T-helper 1 cell treated with Interleukin-12 subunit alpha and Interleukin-12 subunit beta and Interleukin-4 antibody, amounts not matched to agents 30 ng/mL and 1 ng/mL, for 36 hours (primary cell): ENCODE measurements around the gene GNAZ. TPM values are rescaled to one million over a fixed set of nuclear protein-coding genes. Genes with fewer than 3 reads are reported as not detected.
"Not testable (repeated sequence)": the region's sequence is repeated elsewhere in the genome, so short reads cannot be mapped to it uniquely, and the experiment has no call there.

Experiments
- intact Hi-C: fragments of 100-400 bp; cut with micrococcal nuclease; formaldehyde crosslinking; loops from one replicate; pipeline ENCODE4 v1.15.1; 2024
- total RNA-seq: library from RNA; stranded (reverse); gene quantifications from 2 replicates; pipeline ENCODE4 v1.2.3, GENCODE V29; 2022

The GNAZ gene
- 0.22 TPM in 1 of 2 replicates, not detected in the other for total RNA-seq

DNA sequence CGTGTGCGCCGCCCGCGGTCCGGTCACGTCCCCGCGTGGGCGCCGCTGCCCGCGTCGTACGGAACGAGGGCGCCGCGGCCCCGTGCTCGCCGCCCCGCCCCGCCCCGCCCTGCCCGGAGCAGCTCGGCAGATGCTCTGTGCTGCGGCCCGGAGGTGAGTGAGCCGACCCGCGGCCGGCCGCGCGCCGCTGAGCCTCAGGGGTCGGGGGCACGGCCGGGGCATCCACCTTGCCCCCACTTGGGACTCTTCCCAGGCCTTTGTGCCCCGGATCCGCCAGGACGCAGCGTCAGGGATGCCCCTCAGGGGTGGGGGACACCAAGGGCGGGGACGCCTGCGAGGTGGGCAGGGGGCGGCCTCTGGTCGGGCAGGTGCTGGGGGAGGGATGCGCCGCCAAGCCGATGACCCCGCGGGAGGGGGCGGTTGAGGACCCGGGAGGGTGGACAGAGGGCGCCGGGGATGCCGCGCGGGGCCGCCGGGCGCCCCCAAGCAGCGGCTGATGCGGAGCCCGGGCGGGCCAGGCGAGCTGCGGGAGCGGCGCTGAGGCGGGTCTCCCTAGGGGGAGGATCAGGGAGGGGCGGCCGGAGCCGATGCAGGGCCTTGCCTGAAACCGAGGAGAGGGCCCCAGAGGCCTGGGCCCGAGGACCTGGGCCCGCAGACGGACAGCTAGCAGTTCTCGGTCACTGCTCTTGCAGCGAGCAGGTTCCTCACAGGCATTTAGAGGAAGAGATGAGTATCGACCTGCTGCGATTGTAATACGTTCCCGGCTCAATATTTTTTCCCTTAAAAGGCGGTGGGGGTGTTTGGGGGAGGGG is at the start of gene GNAZ:
Gene GNAZ (plus strand): TSS at position 102 of the 812 bp plus-strand sequence. CDS start 25,177 bp downstream, outside the sequence.
- intact Hi-C loops: loop anchor here (1.0 to 2.0 kb wide), 2 partner anchors 74 to 111 kb away; partner anchors contain the start of gene RAB36

DNA sequence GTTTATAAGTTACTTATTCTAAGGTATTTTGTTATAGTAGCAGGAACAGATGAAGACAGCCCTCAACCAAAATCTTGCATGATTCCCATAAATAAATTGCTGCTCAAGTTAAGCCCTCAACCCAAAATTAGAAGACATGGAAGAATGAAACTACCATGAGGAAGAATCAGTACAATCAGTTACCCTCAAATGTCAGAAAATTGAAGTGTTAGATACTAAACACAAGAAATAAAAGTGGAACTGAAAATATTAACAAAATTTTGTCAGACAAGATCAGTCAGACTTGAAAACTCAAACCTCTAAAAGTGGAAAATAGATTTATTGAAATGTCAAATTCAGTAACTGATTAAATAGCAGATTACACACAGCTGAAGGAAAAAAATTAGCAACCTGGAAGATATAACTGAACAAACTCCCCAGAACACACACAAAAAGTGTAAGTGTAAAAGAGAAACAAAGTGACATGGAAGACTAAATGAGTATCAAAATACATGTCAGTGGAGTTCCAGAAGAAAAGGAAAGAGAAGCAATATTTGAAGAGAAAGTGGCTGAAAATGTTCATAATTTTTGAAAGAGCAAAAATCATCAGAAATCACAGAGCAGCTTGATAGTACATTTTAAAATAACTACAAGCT is 49.5 kb upstream of the GNAZ start:
- intact Hi-C loops: no loop called here

DNA sequence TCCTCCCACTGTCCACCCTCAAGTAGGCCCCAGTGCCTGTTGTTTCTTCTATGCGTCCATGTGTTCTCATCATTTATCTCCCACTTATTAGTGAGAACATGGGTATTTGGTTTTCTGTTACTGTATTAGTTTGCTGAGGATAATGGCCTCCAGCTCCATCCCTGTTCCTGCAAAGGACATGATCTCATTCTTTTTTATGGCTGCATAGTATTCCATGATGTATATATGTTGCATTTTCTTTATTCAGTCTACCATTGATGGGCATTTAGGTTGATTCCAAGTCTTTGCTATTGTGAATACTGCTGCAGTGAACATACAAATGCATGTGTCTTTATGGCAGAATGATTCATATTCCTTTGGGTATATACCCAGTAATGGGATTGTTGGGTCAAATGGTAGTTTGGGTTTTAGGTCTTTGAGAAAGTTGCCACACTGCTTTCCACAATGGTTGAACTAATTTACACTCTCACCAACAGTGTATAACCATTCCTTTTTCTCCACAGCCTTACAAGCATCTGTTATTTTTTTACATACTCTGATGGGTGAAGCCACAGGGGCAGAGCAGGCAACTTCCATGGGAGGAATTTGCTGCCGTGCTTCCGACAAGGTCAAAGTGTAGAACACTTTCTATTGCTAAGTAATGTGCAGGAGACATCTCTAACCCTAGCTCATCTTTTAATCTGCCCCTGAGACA is 48.5 kb upstream of the GNAZ start:
- intact Hi-C loops: not testable (repeated sequence)

DNA sequence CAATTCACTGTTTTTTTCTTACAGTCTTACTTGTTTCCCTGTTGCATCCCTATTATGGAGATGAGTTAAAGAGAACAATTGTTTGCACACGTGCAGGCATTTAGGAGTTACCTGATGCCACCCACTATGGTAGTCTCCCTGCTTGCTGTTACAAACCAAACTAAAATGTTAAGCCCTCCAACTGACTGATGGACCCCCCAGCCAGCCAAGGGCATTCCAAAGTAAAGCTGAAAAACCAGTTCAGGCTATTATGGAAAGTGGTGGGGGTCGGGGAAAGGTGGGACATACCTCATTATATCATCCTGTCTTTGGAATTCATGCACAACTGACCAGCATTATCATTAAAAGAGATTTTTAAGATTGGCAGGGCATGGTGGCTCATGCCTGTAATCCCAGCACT is 47.0 kb upstream of the GNAZ start:
- intact Hi-C loops: no loop called here

DNA sequence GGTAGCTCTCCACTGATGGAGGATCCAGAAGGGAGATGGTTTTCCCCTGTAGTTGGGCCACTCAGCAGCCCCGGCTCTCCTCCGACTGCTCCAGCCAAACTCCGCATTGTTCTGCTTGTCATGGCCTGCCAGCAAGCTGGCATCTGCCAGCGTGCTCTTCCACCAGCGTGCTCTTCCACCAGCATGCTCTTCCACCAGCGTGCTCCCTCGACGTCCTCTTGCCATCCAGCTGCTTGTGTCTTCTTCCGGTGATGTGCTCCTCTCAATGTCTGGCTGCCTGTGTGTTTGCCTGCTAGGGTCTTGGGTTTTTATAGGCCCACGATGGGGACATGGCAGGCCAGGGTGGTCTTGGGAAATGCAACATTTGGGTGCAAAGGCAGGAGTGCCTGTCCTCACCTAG is 43.5 kb upstream of the GNAZ start:
- intact Hi-C loops: no loop called here

DNA sequence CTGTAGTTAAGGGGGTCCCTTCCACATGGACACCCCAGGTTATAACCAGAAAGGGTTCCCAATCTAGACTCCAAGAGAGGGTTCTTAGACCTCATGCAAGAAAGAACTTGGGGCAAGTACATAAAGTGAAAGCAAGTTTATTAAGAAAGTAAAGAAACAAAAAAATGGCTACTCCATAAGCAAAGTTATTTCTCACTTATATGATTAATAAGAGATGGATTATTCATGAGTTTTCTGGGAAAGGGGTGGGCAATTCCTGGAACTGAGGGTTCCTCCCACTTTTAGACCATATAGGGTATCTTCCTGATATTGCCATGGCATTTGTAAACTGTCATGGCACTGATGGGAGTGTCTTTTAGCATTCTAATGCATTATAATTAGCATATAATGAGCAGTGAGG is 42.5 kb upstream of the GNAZ start:
- intact Hi-C loops: not testable (repeated sequence)

DNA sequence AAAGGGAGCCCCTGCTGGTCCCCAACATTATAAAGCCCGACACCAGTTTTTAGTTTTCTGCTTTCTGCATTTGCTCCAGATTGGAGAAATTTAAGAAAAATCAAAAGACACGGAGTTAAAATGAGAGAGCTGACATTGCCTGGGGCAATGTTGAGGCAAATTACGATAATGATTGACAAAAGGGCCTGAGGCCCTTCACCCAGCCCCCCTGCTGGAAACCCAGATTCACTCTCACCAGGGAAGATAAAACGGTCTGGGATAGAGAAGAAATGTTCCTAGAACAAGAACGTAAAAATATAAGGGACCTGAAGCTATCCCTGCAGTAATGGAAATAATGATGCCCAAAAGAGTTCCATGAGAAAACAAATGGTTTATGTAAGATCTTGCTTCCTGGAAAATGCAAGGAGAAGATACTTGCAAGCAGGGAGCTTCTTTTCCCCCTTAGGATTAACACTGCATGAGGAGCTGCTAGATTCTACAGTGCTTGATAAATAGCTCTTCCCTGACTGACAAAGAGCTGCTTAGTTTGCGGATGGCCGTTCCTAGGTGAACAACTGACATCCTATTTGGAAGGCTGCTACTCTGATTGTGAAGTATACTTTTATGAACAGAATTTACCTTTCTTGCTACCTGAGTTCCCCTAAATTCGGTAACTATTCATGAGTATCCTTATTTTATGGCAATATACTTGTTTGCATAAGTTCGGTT is 40.6 kb upstream of the GNAZ start:
- intact Hi-C loops: no loop called here

DNA sequence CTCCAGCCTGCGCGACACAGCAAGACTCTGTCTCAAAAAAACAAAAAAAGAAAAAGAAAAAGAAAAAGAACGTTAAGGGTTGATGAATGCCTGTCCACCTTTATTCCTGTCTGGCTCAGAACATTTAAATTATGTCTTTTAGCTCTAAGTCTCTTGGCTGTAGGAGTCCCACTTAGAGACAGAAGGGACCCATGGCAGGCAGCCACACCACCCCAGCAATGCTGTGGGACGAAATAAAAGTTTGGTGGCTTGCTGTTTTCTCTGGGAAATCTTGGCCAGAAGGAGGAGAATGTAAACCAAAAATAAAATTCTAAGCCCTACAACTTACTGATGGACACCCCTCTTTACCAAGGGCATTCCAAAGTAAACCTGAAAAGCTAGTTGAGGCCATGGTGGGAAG is 38.9 kb upstream of the GNAZ start:
- intact Hi-C loops: no loop called here

DNA sequence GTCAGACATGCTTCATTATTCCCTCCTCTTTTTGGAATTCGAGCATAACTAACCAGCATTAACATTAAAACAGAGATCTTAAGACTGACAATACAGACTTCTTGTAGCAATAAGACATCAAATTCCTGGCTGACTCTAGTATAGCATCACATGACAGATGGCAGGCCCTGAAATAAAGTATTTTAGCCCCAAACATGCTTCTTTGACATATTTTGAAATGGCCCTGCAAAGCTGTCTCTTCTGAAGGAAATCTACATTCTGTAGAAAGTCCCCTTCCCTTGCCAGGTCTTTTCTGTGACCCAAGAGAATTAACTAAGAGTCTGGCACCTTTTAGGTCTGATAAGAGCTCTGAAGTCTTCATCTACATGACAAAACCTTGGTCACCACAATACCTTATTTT is 38.5 kb upstream of the GNAZ start:
- intact Hi-C loops: no loop called here

DNA sequence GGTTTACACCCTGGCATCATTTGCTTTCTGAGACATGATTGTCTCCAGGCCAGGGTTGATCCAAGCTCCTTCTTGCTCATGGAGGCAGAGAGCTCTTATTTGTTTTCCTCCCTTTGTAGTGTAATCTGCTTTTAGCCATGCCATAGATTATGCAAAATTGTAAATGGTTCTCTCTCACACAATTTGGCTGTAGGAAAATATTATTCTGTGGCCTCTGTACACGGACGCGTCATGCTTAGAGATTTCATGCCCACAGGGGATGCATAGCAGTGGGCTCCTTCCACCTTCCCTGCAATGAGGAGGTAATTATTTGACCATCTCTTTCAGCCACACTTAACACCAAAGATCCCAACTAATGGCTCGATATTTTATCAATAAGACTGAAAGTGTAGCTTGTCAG is 37.7 kb upstream of the GNAZ start:
- intact Hi-C loops: no loop called here

DNA sequence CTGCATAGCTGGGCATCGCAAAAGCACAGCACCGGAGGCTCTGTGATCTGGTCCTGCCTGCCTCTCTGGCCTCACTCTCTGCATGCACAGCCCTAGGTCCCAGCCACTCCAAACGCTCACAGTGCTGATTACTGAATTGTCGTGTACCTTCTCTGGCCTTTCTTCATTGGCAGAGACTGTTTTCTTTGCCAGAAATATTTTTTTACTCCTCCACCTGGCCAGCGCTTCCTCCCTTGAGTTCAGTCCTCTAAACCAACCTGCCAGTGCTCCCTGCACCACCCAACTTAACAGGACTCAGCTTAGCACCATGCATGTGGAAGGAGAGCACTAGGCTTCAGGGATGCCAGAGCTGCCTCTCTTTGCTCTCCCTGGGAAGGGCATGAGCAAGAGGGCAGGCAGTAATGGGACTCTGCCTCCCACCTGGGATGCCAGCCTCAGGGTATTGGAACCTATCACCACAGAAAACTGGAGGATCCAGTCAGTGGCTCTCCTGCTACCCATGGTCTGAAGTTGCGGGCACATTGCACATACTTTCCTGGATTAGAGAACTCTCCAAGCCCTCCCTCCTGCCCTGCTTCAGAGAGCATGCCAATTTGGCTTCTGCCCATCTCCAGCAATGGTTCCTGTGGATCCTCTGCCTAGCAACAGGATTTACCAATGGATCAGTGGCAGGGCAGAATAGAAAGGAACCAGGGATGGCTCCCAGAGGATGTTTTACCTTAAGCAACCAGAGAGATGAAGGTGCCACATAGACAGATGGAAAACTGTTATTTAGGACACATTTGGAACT is 37.0 kb upstream of the GNAZ start:
- intact Hi-C loops: no loop called here

DNA sequence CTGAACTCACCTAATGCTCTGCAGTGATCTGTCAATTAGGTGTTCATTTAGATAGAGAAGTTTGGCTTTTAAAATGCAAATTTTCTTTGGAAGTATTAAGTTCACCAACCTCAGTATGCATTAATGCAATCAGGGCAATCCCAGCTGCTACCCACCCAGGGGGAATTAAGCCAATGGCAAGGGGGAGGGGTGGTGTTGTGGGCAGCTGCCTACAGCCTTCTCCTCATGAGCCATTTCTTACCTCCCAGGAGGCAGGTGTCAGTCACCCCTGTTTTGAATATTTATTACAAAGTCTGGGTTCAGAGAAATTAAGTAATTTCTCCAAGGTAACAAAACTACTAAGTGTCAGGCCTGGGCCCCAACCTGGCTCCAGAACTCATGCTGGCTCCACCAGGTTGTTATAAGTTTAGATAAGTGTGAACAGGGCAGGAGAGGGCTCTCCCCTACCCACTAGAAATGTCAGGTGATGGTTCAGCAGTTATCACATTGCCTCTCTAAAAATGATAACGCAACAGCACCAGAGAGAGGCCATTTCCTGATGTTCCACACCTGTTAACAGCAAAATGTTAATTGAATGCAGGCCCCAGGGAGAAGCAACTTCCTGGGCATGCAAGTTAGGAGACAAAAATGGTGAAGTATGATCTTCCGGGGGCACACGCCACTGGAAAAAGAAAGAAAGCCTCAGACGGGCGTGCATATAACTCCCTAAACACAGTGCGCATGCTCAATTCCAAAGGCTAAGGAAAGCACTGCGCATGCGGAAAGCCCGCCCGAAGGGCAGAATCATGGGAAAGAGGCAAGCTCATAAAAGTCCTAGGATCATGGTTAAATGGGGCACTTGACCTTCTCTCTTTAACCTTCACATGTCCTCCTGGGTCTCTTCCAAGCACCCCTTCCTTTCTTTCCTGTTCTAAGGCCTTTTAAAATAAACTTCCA is 35.4 kb upstream of the GNAZ start:
- intact Hi-C loops: no loop called here

DNA sequence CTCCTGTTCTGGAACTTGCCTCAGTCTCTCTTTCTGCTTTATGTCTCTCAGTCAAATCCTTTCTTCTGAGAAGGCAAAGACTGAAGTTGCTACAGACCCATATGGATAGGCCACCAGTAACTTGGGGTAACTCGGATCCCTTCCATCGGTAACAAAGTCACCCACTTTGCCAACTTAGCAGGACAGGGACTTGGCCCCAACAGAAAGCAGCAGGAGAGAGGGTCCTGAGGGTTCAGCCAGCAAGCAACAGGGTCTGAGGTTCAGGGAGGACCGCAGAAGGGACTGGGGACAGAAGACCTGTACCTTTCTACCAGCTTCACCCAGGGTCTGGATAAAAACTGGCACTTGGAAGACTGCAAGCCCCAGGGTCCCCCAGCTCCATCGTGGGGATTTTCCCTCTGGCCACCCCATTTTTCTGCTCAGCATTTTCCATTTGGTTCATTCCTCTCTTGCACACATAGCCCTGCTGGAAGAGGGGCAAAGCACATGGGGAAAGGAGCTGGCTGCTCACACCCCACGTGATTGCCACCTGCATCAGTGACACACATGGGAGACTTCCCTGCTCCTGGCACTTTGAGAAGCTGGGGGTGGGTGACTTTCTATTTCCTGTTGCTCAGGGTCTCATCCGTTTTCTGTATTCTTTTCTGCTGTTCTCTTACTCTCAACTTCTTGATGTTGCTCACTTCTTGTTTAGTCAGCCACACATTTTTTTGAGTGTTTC is 34.6 kb upstream of the GNAZ start:
- intact Hi-C loops: no loop called here

DNA sequence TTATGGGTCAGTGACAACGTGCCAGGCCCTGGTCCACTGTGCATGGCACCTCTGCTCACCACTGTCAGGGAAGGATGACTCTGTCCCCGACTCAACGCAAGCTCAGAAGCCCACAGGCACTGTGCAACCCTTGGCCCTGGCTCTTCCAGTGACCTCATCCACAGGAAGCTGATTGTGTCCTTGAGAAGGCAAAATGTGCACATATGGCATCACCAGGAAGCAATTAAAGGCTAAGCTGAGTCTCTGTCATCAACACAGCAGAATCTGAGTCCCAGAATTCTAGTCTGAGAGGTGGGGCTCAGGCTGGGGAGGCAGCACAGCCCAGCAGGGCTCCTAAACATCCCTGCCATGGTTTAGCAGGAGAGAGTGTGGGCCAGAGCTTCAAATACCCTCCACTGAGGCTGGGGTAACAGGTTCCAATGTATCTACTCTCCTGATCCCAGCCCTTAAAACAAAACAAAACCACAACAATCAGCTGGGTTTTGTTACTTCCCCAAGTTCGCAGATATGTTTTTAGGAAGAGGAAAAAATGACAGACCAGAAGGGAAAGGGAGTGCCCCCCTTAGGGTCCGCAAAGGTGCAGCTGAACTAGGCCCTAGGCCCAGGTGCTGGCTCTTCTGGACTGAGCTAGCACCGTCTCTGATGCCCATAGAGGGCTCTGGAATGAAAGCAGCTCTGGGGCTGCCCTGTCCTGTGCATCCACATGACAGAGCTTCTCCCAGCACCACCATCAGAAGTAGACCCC is 33.5 kb upstream of the GNAZ start:
- intact Hi-C loops: no loop called here

DNA sequence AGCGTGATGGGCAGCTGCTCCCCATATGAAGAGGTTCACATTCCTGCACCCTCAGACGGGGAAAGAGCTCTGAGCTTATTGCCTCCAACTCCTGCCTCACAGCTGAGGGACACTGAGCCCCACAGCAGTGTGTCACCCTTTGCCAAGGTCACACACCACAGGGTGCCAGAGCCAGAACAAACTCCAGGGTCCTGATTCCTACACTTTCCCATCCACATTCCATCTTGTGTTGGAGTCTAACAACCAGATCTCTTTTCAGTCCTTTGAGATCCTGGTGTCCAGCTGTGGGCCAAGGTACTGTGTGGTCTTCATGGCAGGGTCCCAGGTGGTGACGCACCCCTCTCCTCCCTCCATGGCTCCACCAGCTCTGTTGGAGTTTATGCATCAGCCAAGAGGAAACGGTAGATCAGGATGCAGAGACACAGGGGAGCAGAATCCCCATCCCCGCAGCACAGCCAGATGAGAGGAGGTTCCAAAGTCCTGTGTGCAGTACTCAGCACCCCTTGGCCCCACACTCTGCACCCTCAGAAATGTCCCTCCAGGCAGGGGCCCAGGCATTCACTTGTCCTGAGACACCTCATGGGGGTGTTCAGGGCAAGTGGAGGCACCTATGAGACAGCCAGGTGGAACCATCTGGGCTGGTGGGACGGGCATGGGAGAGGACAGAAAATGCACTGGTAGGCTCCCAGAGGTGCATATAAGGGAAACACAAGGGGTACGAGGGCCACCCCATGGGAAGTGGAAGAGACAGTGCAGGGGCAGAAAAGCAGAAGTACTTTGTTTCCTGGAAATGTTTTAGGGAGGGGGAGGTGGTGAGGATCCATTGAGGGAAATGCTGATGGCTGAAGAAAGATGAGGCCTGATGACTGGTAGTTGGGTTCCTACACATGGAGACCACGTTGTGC is 32.6 kb upstream of the GNAZ start:
- intact Hi-C loops: no loop called here

DNA sequence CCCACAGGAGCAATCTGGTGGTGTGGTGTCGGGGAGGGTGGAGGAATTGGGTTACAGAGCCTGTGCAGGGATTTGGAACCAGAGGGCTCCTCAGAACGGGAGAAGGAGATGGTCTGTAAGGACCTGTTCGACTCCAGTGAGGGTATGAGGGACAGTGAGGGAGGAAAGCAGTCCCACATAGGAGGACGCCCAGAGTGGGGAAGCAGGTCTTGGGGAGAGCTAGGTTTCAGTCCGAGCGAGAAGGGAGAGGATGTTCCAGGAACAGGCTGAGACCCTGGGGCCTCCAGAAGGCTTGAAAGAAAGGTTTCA is 32.0 kb upstream of the GNAZ start:
- intact Hi-C loops: no loop called here

DNA sequence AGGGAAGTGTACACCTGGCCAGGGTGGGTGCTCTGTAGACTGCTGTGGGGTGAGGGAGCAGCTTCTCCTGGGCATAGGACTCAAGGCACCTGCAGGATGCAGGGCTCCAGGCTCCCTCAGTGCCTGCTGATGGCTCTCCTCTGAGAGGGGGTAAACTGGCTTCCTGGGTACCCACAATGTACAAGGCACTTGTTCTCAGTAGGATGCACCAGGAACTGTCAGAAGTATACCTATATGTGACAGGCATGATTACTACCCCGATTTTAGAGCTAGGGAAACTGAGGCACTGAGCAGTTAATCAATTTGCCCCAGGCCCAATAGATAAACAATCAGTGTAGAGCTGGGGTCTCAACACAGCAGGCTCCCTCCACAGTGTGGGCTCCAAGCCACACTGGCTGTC is 31.4 kb upstream of the GNAZ start:
- intact Hi-C loops: no loop called here

DNA sequence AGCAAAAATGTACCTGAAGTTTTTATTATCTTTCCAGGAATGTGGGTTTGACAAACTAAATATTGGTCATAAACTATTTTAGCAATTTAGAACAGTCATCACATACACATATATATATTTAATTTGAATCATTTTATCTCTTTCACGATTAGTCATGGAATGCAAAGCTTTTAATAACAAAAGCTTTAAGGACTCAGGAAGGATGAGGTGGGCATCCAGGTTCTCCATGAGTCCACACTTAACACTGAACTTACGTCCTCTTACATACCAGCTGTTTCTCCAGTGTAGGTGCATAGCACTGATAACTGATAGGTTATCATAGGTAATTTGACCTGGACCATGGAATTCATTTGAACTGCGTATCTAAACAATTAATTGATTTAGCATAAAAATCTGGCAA is 28.1 kb upstream of the GNAZ start:
- intact Hi-C loops: no loop called here
